ENCODE measurements around the gene CLDN18.

DNA sequence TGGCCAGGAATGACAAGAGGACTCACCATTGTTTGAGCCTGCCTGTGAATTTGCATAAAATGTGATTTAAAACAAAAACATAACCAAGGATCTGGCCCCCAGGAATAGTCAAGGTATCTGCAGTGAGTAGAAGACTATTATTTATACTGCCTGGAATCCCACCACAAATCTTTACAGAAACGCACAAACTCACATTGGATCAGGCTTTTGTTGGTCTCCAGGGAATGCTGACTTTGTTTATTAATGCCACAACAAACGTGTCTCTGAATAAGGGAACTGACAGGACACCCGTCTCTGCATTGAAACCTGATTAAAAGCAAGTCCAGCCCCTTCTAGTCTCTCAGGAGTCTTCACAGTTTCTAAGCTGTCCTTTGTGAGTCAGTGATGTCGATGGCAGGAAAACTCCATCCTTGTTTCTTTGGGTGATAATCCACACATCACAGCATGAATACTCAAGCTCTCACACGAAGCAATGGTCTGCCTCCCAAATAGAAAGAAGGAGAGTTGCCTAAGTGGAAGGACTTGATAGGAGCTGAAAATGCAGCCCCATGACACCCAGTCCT, 37.7 kb downstream of the CLDN18 start:
- TF ChIP-seq, protein P1, sequence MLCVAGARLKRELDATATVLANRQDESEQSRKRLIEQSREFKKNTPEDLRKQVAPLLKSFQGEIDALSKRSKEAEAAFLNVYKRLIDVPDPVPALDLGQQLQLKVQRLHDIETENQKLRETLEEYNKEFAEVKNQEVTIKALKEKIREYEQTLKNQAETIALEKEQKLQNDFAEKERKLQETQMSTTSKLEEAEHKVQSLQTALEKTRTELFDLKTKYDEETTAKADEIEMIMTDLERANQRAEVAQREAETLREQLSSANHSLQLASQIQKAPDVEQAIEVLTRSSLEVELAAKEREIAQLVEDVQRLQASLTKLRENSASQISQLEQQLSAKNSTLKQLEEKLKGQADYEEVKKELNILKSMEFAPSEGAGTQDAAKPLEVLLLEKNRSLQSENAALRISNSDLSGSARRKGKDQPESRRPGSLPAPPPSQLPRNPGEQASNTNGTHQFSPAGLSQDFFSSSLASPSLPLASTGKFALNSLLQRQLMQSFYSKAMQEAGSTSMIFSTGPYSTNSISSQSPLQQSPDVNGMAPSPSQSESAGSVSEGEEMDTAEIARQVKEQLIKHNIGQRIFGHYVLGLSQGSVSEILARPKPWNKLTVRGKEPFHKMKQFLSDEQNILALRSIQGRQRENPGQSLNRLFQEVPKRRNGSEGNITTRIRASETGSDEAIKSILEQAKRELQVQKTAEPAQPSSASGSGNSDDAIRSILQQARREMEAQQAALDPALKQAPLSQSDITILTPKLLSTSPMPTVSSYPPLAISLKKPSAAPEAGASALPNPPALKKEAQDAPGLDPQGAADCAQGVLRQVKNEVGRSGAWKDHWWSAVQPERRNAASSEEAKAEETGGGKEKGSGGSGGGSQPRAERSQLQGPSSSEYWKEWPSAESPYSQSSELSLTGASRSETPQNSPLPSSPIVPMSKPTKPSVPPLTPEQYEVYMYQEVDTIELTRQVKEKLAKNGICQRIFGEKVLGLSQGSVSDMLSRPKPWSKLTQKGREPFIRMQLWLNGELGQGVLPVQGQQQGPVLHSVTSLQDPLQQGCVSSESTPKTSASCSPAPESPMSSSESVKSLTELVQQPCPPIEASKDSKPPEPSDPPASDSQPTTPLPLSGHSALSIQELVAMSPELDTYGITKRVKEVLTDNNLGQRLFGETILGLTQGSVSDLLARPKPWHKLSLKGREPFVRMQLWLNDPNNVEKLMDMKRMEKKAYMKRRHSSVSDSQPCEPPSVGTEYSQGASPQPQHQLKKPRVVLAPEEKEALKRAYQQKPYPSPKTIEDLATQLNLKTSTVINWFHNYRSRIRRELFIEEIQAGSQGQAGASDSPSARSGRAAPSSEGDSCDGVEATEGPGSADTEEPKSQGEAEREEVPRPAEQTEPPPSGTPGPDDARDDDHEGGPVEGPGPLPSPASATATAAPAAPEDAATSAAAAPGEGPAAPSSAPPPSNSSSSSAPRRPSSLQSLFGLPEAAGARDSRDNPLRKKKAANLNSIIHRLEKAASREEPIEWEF (CRISPR knock-in tag; IDR thresholded peaks at IDR 0.05) = no peak
- no peak for TF ChIP-seq CC2D1A (IDR thresholded peaks at IDR 0.05)
